K562 (cell line): ENCODE measurements around the gene PPP2R2B. TPM values are rescaled to one million over a fixed set of nuclear protein-coding genes. Genes with fewer than 3 reads are reported as not detected.

ENCODE experiments used
- ATAC-seq: fragments of 200-7000 bp; cut with Tn5 transposase; 3 replicates; pipeline ENCODE4 v1.9.1; 2020; ENCODE audit warnings: moderate library complexity
- BruUV-seq: library from RNA; stranded (reverse); fragments of 400-500 nt; replicated peaks from 2 replicates; lab custom pipeline; 2021; lab: Mats Ljungman, UMichigan
- CTCF ChIA-PET: fragments of 300-600 bp; formaldehyde crosslinking; extraction: SDS; loops from one replicate; lab custom pipeline; 2021; ENCODE audit warnings: low intra/inter-chr PET ratio; lab: Yijun Ruan, JAX
- POLR2A ChIA-PET: fragments of 300-600, 350-650 bp; sonication (Branson Sonifier 250); formaldehyde crosslinking; extraction: SDS; loops from one replicate; lab custom pipeline; 2021; ENCODE audit warnings: antibody characterized with exemption, inconsistent platforms; lab: Yijun Ruan, JAX
- DNase-seq, 4 experiments: peaks; one replicate each; pipeline versions ENCODE4 v3.0.0 to v3.0.0-alpha.2; 2011 to 2018; ENCODE audit warnings: low spot score in 3 of 4, mixed read lengths in 3 of 4; ENCODE audit errors: extremely low read depth in 1 of 4
- FAIRE-seq: peaks from 2 replicates; lab custom pipeline; 2011; peaks lifted over from hg19 to GRCh38; lab: Jason Lieb, UNC
- H2AFZ ChIP-seq: 2 replicates; pipeline ENCODE4 v1.6.0; 2011; ENCODE audit warnings: low read depth, low read length, control low read depth, inconsistent platforms
- H3K27ac ChIP-seq: fragments of 200-600 bp; 3 replicates; pipeline ENCODE4 v1.8.0; 2011; ENCODE audit warnings: low read depth, mild to moderate bottlenecking, control low read depth, inconsistent platforms, low read length, moderate library complexity, mixed read lengths; ENCODE audit errors: extremely low read depth
- H3K27me3 ChIP-seq, 2 experiments: fragments of 300-600 bp in 1 of 2; 2 replicates in 1 of 2; 3 replicates in 1 of 2; pipeline versions ENCODE4 v1.6.0 to v1.8.0; 2011; ENCODE audit warnings: inconsistent platforms in 2 of 2, low read length in 2 of 2, mild to moderate bottlenecking in 1 of 2, mixed read lengths in 1 of 2, moderate library complexity in 1 of 2; ENCODE audit not compliant: control insufficient read depth in 2 of 2, insufficient read depth in 2 of 2
- H3K36me3 ChIP-seq: fragments of 300-600 bp; 3 replicates; pipeline ENCODE4 v1.8.0; 2011; ENCODE audit warnings: mild to moderate bottlenecking, low read length, inconsistent platforms; ENCODE audit not compliant: control insufficient read depth, insufficient read depth
- H3K4me1 ChIP-seq, 2 experiments: fragments of 200-600 bp in 1 of 2; replicated peaks in 1 of 2; 2 replicates in 1 of 2; 3 replicates in 1 of 2; pipeline versions ENCODE4 v1.5.1 to v1.8.0; 2011; ENCODE audit warnings: inconsistent platforms in 2 of 2, low read length in 2 of 2, mild to moderate bottlenecking in 1 of 2, mixed read lengths in 1 of 2, moderate library complexity in 1 of 2; ENCODE audit not compliant: control insufficient read depth in 2 of 2, insufficient read depth in 2 of 2
- H3K4me2 ChIP-seq: 2 replicates; pipeline ENCODE4 v1.6.1; 2011; ENCODE audit warnings: low read length, control low read depth, inconsistent platforms, mixed read lengths; ENCODE audit not compliant: insufficient read depth
- H3K4me3 ChIP-seq: fragments of 200-600 bp; sonication (generic), shearing (Covaris generic); 2 replicates; pipeline ENCODE4 v1.5.1; 2016; ENCODE audit warnings: control low read depth, inconsistent platforms
- H3K79me2 ChIP-seq: fragments of 200-600 bp; 3 replicates; pipeline ENCODE4 v1.8.0; 2011; ENCODE audit warnings: low read length, inconsistent platforms; ENCODE audit not compliant: control insufficient read depth, insufficient read depth
- H3K9ac ChIP-seq, 2 experiments: 2 replicates each; pipeline versions ENCODE4 v1.6.0 to v1.6.1; 2011; ENCODE audit warnings: low read depth in 2 of 2, low read length in 2 of 2, control low read depth in 1 of 2, inconsistent platforms in 1 of 2, mild to moderate bottlenecking in 1 of 2, mixed read lengths in 1 of 2; ENCODE audit not compliant: insufficient read depth in 1 of 2
- H3K9me1 ChIP-seq: one replicate; pipeline ENCODE4 v1.6.0; 2011; ENCODE audit warnings: inconsistent platforms, mild to moderate bottlenecking, low read length, moderate library complexity; ENCODE audit not compliant: control insufficient read depth, insufficient read depth
- H3K9me3 ChIP-seq: replicated peaks from 2 replicates; pipeline ENCODE4 v1.5.1; 2011; ENCODE audit warnings: low read depth, low read length, inconsistent platforms; ENCODE audit not compliant: control insufficient read depth, insufficient read depth
- H4K20me1 ChIP-seq: replicated peaks from 2 replicates; pipeline ENCODE4 v1.6.1; 2011; ENCODE audit warnings: low read length, inconsistent platforms, mixed read lengths; ENCODE audit not compliant: control insufficient read depth, insufficient read depth
- CBX3 ChIP-seq, 2 experiments: IDR thresholded peaks; 1 replicate in 1 of 2; 2 replicates in 1 of 2; pipeline ENCODE4 v1.6.1; 2012; ENCODE audit warnings: inconsistent platforms in 2 of 2, low read length in 2 of 2, borderline replicate concordance in 1 of 2, control low read depth in 1 of 2
- DDX20 ChIP-seq: fragments of 450-650 bp; IDR thresholded peaks from 2 replicates; pipeline ENCODE4 v1.6.1; 2016; ENCODE audit warnings: missing genetic modification characterization, low read depth, mild to moderate bottlenecking, missing compliant biosample characterization, moderate library complexity
- E2F4 ChIP-seq: sonication (generic); formaldehyde crosslinking; IDR thresholded peaks from 2 replicates; pipeline ENCODE4 v1.8.0; 2022; ENCODE audit warnings: mild to moderate bottlenecking, low read depth, missing genetic modification reagents
- E2F5 ChIP-seq: sonication (generic); formaldehyde crosslinking; IDR thresholded peaks from 2 replicates; pipeline ENCODE4 v1.8.0; 2022; ENCODE audit warnings: mild to moderate bottlenecking, missing genetic modification reagents
- E2F6 ChIP-seq, 2 experiments: IDR thresholded peaks; 2 replicates each; pipeline ENCODE4 v1.6.1; 2011; ENCODE audit warnings: borderline replicate concordance in 1 of 2, control low read depth in 1 of 2, low read depth in 1 of 2, low read length in 1 of 2, mild to moderate bottlenecking in 1 of 2, mixed read lengths in 1 of 2, moderate library complexity in 1 of 2; ENCODE audit not compliant: insufficient read depth in 1 of 2, insufficient read length in 1 of 2, poor library complexity in 1 of 2, severe bottlenecking in 1 of 2; ENCODE audit errors: extremely low read depth in 1 of 2
- MCM2 ChIP-seq: fragments of 450-650 bp; IDR thresholded peaks from 2 replicates; pipeline ENCODE4 v1.6.1; 2017; ENCODE audit warnings: low read depth, mild to moderate bottlenecking
- NFRKB ChIP-seq: fragments of 450-650 bp; IDR thresholded peaks from 2 replicates; pipeline ENCODE4 v1.6.1; 2016; ENCODE audit warnings: low read depth
- NR2C1 ChIP-seq, 2 experiments: fragments of 450-650 bp; IDR thresholded peaks; 2 replicates each; pipeline ENCODE4 v1.6.1; 2017; ENCODE audit warnings: mild to moderate bottlenecking in 2 of 2, antibody characterized with exemption in 1 of 2, inconsistent platforms in 1 of 2, missing compliant biosample characterization in 1 of 2, missing genetic modification characterization in 1 of 2
- TCF3 ChIP-seq: sonication (generic); formaldehyde crosslinking; IDR thresholded peaks from 2 replicates; pipeline ENCODE4 v1.4.0; 2020; ENCODE audit warnings: mild to moderate bottlenecking, missing genetic modification reagents
- UBTF ChIP-seq, 2 experiments: IDR thresholded peaks; 2 replicates each; pipeline ENCODE4 v1.6.1; 2012; ENCODE audit warnings: improper control_type of control experiment in 2 of 2, low read depth in 2 of 2, low read length in 2 of 2, borderline replicate concordance in 1 of 2
- ZC3H11A ChIP-seq: IDR thresholded peaks from 2 replicates; pipeline ENCODE4 v1.6.1; 2012; ENCODE audit warnings: low read depth, low read length, improper control_type of control experiment
- ZFP30 ChIP-seq: fragments of 250-450 bp; sonication (Bioruptor Pico); IDR thresholded peaks from 2 replicates; pipeline ENCODE4 v1.8.0; 2022; ENCODE audit warnings: moderate library complexity, mild to moderate bottlenecking, inconsistent platforms, borderline replicate concordance
- WGBS: fragments of 100-300 bp; shearing (Covaris generic); methylation state at CpG from one replicate; pipeline ENCODE4 v1.1.6; 2016; ENCODE audit warnings: low coverage, mixed read lengths; ENCODE audit not compliant: insufficient coverage; ENCODE audit errors: missing lambda C conversion rate; 5-methylcytosine and 5-hydroxymethylcytosine counted together
- in situ Hi-C: fragments of 300-500 bp; cut with MboI; formaldehyde crosslinking; loops from 4 replicates; pipeline ENCODE4 v1.15.0; 2018; ENCODE audit warnings: inconsistent platforms, mixed read lengths
- intact Hi-C: fragments of 100-400 bp; cut with micrococcal nuclease; formaldehyde crosslinking; loops from 2 replicates; pipeline ENCODE4 v1.14.2; 2022
- polyA plus RNA-seq, 8 experiments: library from polyadenylated mRNA; depleted of rRNA in 4 of 8; stranded (reverse) in 5 of 8; unstranded in 3 of 8; fragments of >200 nt; fragmentation: Nextera tagmentation in 2 of 8; fragmentation: Illumina TruSeq in 1 of 8; extraction: Ambion mirVana in 2 of 8; extraction: Trizol in 1 of 8; gene quantifications; 2 replicates each; pipeline versions ENCODE4 v1.2.1 to v1.2.3, GENCODE V29; 2011 to 2014; ENCODE audit warnings: inconsistent platforms in 1 of 8, missing spikeins in 1 of 8
- total RNA-seq, 7 experiments: library from RNA; depleted of rRNA in 6 of 7; stranded (reverse); fragments of >200 nt in 6 of 7; fragmentation: Illumina TruSeq in 2 of 7; extraction: Trizol in 2 of 7; gene quantifications; 2 replicates each; pipeline versions ENCODE4 v1.2.1 to v1.2.3, GENCODE V29; 2011 to 2021; ENCODE audit warnings: low replicate concordance in 1 of 7

The PPP2R2B gene
- total and polyA plus RNA-seq, 9 of the 15 experiments (the other 6 are each of a cell fraction or from before 2014, with no cell fraction given), result not detected

GRCh38 chr5:146912874-146913273 is 34.3 kb upstream of the PPP2R2B start:
- CTCF ChIA-PET, result no interaction called here

More at GRCh38 chr5:146912874-146913273, 34.3 kb upstream of the PPP2R2B start:
- Histone ChIP-seq H3K27ac (no peak overlapping the region), H3K36me3 (no peaks in the 10 kb centered on the region), H3K79me2 (no peaks in the 10 kb centered on the region), H2AFZ (no peak overlapping the region), H4K20me1 (no peaks in the 10 kb centered on the region), H3K9me3 (no peaks in the 10 kb centered on the region), H3K27me3 (no peaks in the 10 kb centered on the region), H3K4me1 (no peaks in the 10 kb centered on the region)
- no peak for DNase-seq
- ATAC-seq, result no peak
- in situ Hi-C loops, result no loop called here
- no TSS peak for BruUV-seq
- FAIRE-seq, result no peak
- WGBS, result 0% methylated on average over 3 of the region's 3 CpGs
- TF ChIP-seq NR2C1 (IDR thresholded peaks at IDR 0.05) (no peak), NR2C1 (tag; IDR thresholded peaks at IDR 0.05) (no peak), E2F4 (CRISPR knock-in tag) (no peak), E2F6 (IDR thresholded peaks at IDR 0.05; ENCODE audit: borderline replicate concordance in 1 of 2, extremely low read depth in 1 of 2, insufficient read depth in 1 of 2, insufficient read length in 1 of 2, low read depth in 1 of 2, low read length in 1 of 2, poor library complexity in 1 of 2, severe bottlenecking in 1 of 2) (no peak), TCF3 (CRISPR knock-in tag) (no peak), NFRKB (no peak), E2F5 (CRISPR knock-in tag) (no peak), ZFP30 (CRISPR knock-in tag) (no peak), UBTF (IDR thresholded peaks at IDR 0.05; ENCODE audit: borderline replicate concordance in 1 of 2, low read depth in 2 of 2, low read length in 2 of 2) (no peak), DDX20 (no peak), ZC3H11A (no peak), CBX3 (IDR thresholded peaks at IDR 0.05; ENCODE audit: borderline replicate concordance in 1 of 2, low read length in 2 of 2) (no peak), MCM2 (no peak)
- TF ChIP-seq, all 486 proteins: peak for 0
- H3K4me3 ChIP-seq, result no peak overlapping the region
- H3K9me1 ChIP-seq, result no peaks in the 10 kb centered on the region
- no peak overlapping the region for H3K4me2 ChIP-seq
- intact Hi-C loops, result no loop called here
- POLR2A ChIA-PET, result no interaction called here
- H3K9ac ChIP-seq, result no peak overlapping the region
